ENCODE measurements around the gene EBI3.
"Not testable (repeated sequence)": the region's sequence is repeated elsewhere in the genome, so short reads cannot be mapped to it uniquely, and the experiment has no call there.

The EBI3 gene

GRCh38 chr19:4267901-4268815 is 38.8 kb downstream of the EBI3 start:
- Histone ChIP-seq H3K4me1 (ENCODE audit: control insufficient read depth, low read length) (no peaks in the 10 kb centered on the region), H3K4me2 (ENCODE audit: low read length) (no peak overlapping the region), H3K79me2 (ENCODE audit: control insufficient read depth, low read length) (no peaks in the 10 kb centered on the region), H3K9me2 (replicated peaks; ENCODE audit: control insufficient read depth, low read length) (no peaks in the 10 kb centered on the region), H3F3A (ENCODE audit: control insufficient read depth, insufficient read depth) (no peaks in the 10 kb centered on the region; the same call in 1 of the 2 replicates), H3K27me3 (ENCODE audit: control insufficient read depth, low read length) (no peaks in the 10 kb centered on the region), H3K27ac (ENCODE audit: low read depth, low read length) (no peak overlapping the region), H3K9me3 (ENCODE audit: control insufficient read depth, insufficient read depth, low read length) (no peaks in the 10 kb centered on the region), H3K36me3 (ENCODE audit: control insufficient read depth, low read length) (peaks cover 35% of the 10 kb centered on the region), H4K20me1 (ENCODE audit: control insufficient read depth, insufficient read depth, low read depth, low read length) (no peaks in the 10 kb centered on the region; the same call in 1 of the 2 replicates), H3K4me3 (ENCODE audit: low read length) (no peak overlapping the region)
- no peak for TF ChIP-seq EZH2phosphoT487 (IDR thresholded peaks at IDR 0.05; ENCODE audit: borderline replicate concordance, low read length)
- no peak for TF ChIP-seq CTCF (IDR thresholded peaks at IDR 0.05; ENCODE audit: low read depth, low read length, poor library complexity, severe bottlenecking)

GRCh38 chr19:4268816-4269430 is 39.6 kb downstream of the EBI3 start:
- H3K27ac ChIP-seq (ENCODE audit: low read depth, low read length), result no peak overlapping the region
- H4K20me1 ChIP-seq (ENCODE audit: control insufficient read depth, insufficient read depth, low read depth, low read length), result no peaks in the 10 kb centered on the region; the same call in 1 of the 2 replicates
- no peak overlapping the region for H3K4me3 ChIP-seq (ENCODE audit: low read length)
- H3K9me3 ChIP-seq (ENCODE audit: control insufficient read depth, insufficient read depth, low read length), result no peaks in the 10 kb centered on the region
- H3K36me3 ChIP-seq (ENCODE audit: control insufficient read depth, low read length), result peaks cover 33% of the 10 kb centered on the region
- no peaks in the 10 kb centered on the region for H3K4me1 ChIP-seq (ENCODE audit: control insufficient read depth, low read length)
- H3F3A ChIP-seq (ENCODE audit: control insufficient read depth, insufficient read depth), result no peaks in the 10 kb centered on the region; the same call in 1 of the 2 replicates
- TF ChIP-seq EZH2phosphoT487 (IDR thresholded peaks at IDR 0.05; ENCODE audit: borderline replicate concordance, low read length), result no peak
- TF ChIP-seq CTCF (IDR thresholded peaks at IDR 0.05; ENCODE audit: low read depth, low read length, poor library complexity, severe bottlenecking), result no peak
- no peaks in the 10 kb centered on the region for H3K79me2 ChIP-seq (ENCODE audit: control insufficient read depth, low read length)
- H3K9me2 ChIP-seq (replicated peaks; ENCODE audit: control insufficient read depth, low read length), result no peaks in the 10 kb centered on the region
- no peak overlapping the region for H3K4me2 ChIP-seq (ENCODE audit: low read length)
- H3K27me3 ChIP-seq (ENCODE audit: control insufficient read depth, low read length), result no peaks in the 10 kb centered on the region

GRCh38 chr19:4272894-4273293 is 43.6 kb downstream of the EBI3 start:
- Histone ChIP-seq H4K20me1 (ENCODE audit: control insufficient read depth, insufficient read depth, low read depth, low read length) (no peaks in the 10 kb centered on the region; the same call in 1 of the 2 replicates), H3K27me3 (ENCODE audit: control insufficient read depth, low read length) (peaks cover under 1% of the 10 kb centered on the region; the same call in 1 of the 2 replicates), H3K4me3 (ENCODE audit: low read length) (no peak overlapping the region), H3K4me2 (ENCODE audit: low read length) (no peak overlapping the region), H3K27ac (ENCODE audit: low read depth, low read length) (no peak overlapping the region), H3K9me2 (replicated peaks; ENCODE audit: control insufficient read depth, low read length) (no peaks in the 10 kb centered on the region), H3K9me3 (ENCODE audit: control insufficient read depth, insufficient read depth, low read length) (no peaks in the 10 kb centered on the region), H3K79me2 (ENCODE audit: control insufficient read depth, low read length) (no peaks in the 10 kb centered on the region), H3K36me3 (ENCODE audit: control insufficient read depth, low read length) (peaks cover 18% of the 10 kb centered on the region), H3K4me1 (ENCODE audit: control insufficient read depth, low read length) (no peaks in the 10 kb centered on the region), H3F3A (ENCODE audit: control insufficient read depth, insufficient read depth) (no peaks in the 10 kb centered on the region)
- no peak for TF ChIP-seq CTCF (IDR thresholded peaks at IDR 0.05; ENCODE audit: low read depth, low read length, poor library complexity, severe bottlenecking)
- no peak for TF ChIP-seq EZH2phosphoT487 (IDR thresholded peaks at IDR 0.05; ENCODE audit: borderline replicate concordance, low read length)

GRCh38 chr19:4274321-4274686 is 45.0 kb downstream of the EBI3 start:
- H3F3A ChIP-seq (ENCODE audit: control insufficient read depth, insufficient read depth); H4K20me1 ChIP-seq (ENCODE audit: control insufficient read depth, insufficient read depth, low read depth, low read length); H3K9me3 ChIP-seq (ENCODE audit: control insufficient read depth, insufficient read depth, low read length); H3K36me3 ChIP-seq (ENCODE audit: control insufficient read depth, low read length); H3K9me2 ChIP-seq (replicated peaks; ENCODE audit: control insufficient read depth, low read length); H3K27me3 ChIP-seq (ENCODE audit: control insufficient read depth, low read length); H3K79me2 ChIP-seq (ENCODE audit: control insufficient read depth, low read length); H3K4me3 ChIP-seq (ENCODE audit: low read length); H3K4me1 ChIP-seq (ENCODE audit: control insufficient read depth, low read length); H3K27ac ChIP-seq (ENCODE audit: low read depth, low read length); H3K4me2 ChIP-seq (ENCODE audit: low read length): not testable (repeated sequence)

All from DOHH2 (cell line).